Right lobe of liver (tissue), 6 donors: ENCODE measurements around the gene PTPRT. TPM values are rescaled to one million over a fixed set of nuclear protein-coding genes. Genes with fewer than 3 reads are reported as not detected.

ENCODE experiments used
- ATAC-seq, 4 donors: fragments of 200-7000 bp; cut with Tn5 transposase; one replicate each; pipeline ENCODE4 v1.9.1; 2020; ENCODE audit warnings: mild to moderate bottlenecking in 4 of 4, moderate library complexity in 4 of 4
- DNase-seq, 3 donors: peaks; one replicate each; pipeline ENCODE4 v3.0.0-alpha.2; 2020
- H3K27ac ChIP-seq, 3 donors: fragments of 200-600 bp; one replicate each; pipeline ENCODE4 v1.8.0; 2022
- H3K27me3 ChIP-seq, 2 donors: fragments of 200-600 bp; one replicate each; pipeline ENCODE4 v1.8.0; 2022
- H3K36me3 ChIP-seq, 4 donors: fragments of 200-600 bp; sonication (generic) in 1 of 4; one replicate each; pipeline versions ENCODE4 v1.5.1 to v1.8.0; 2017 to 2022; ENCODE audit warnings: control low read depth in 1 of 4
- H3K4me1 ChIP-seq, 4 donors: fragments of 200-600 bp; sonication (generic) in 1 of 4; one replicate each; pipeline versions ENCODE4 v1.5.1 to v1.8.0; 2017 to 2022; ENCODE audit warnings: control low read depth in 1 of 4
- H3K4me3 ChIP-seq, 3 donors: fragments of 200-600 bp; one replicate each; pipeline ENCODE4 v1.8.0; 2022
- H3K9me3 ChIP-seq, 4 donors: fragments of 200-600 bp; sonication (generic) in 1 of 4; one replicate each; pipeline versions ENCODE4 v1.5.1 to v1.8.0; 2017 to 2022; ENCODE audit warnings: control low read depth in 1 of 4
- POLR2A ChIP-seq: fragments of 450-650 bp; IDR thresholded peaks from one replicate; pipeline ENCODE4 v1.6.1; 2017; ENCODE audit warnings: antibody characterized with exemption, mild to moderate bottlenecking
- WGBS: methylation state at CpG from one replicate; pipeline ENCODE4 v1.1.6; 2018; ENCODE audit warnings: low coverage, low lambda C conversion rate; ENCODE audit not compliant: insufficient coverage; ENCODE audit errors: missing lambda C conversion rate; 5-methylcytosine and 5-hydroxymethylcytosine counted together
- intact Hi-C, 2 donors: fragments of 100-400 bp; cut with DNase I; formaldehyde crosslinking; loops; one replicate each; pipeline versions ENCODE4 v1.11.2 to v1.14.1; 2022
- total RNA-seq, 6 experiments: library from RNA; depleted of rRNA in 2 of 6; stranded (reverse); fragments of >200 nt in 2 of 6; fragmentation: NEBNext Ultra II Directional in 3 of 6; extraction: Animal tissue kit (Norgen Biotek cat#: 25700) in 3 of 6; gene quantifications; one replicate each; pipeline versions ENCODE4 v1.1.0 to v1.2.4, GENCODE V29; 2016 to 2023
- TF ChIP-seq, protein P1 (sequence below), 4 donors: fragments of 200-600 bp in 3 of 4; fragments of 450-650 bp in 1 of 4; IDR thresholded peaks; one replicate each; pipeline versions ENCODE4 v1.5.1 to v1.8.0; 2016 to 2022; ENCODE audit warnings: antibody characterized with exemption in 4 of 4, mild to moderate bottlenecking in 2 of 4
- donor health status: DM: no; HTN: yes; CAD: no.
- donor health status: DM: no; HTN: no; CAD: no.
- donor health status: DM: no; HTN: no; CAD: no.
- donor health status: DM: no; HTN: yes; CAD: no.
- donor health status: DM: no; HTN: yes; CAD: no.

Gene PTPRT
- total RNA-seq, 6 experiments from 2014 or later, result 0.18 to 1.0 (median 0.51) TPM

DNA sequence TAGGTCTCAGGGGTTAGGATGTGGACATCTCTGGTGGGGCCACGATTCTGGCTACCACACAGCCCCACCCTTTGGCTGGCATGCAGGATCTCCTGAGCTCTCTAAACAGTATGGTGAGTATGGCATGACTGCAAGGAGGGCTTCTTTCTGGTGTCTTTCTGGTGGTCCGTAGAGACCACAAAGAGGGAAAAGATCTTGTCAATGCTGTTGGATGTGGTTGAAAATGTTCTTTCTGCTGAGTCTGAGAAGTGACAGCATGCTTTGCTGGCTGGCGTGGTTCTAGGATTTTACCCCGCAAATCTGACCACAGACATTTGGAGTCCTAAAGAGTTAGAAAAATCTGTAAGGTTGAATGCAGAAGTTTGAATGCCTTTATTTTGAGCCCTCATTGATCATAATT lies 1096.7 kb downstream of the PTPRT start:
- TF ChIP-seq, protein P1, sequence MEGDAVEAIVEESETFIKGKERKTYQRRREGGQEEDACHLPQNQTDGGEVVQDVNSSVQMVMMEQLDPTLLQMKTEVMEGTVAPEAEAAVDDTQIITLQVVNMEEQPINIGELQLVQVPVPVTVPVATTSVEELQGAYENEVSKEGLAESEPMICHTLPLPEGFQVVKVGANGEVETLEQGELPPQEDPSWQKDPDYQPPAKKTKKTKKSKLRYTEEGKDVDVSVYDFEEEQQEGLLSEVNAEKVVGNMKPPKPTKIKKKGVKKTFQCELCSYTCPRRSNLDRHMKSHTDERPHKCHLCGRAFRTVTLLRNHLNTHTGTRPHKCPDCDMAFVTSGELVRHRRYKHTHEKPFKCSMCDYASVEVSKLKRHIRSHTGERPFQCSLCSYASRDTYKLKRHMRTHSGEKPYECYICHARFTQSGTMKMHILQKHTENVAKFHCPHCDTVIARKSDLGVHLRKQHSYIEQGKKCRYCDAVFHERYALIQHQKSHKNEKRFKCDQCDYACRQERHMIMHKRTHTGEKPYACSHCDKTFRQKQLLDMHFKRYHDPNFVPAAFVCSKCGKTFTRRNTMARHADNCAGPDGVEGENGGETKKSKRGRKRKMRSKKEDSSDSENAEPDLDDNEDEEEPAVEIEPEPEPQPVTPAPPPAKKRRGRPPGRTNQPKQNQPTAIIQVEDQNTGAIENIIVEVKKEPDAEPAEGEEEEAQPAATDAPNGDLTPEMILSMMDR (IDR thresholded peaks at IDR 0.05), result no peak
- TF ChIP-seq POLR2A, result no peak
- no peak overlapping the region for H3K27ac ChIP-seq
- DNase-seq (no peak), ATAC-seq (no peak)
- H3K27me3 ChIP-seq, result no peaks in the 10 kb centered on the region
- H3K4me3 ChIP-seq, result no peak overlapping the region
- no peaks in the 10 kb centered on the region for H3K4me1 ChIP-seq
- H3K9me3 ChIP-seq, result no peaks in the 10 kb centered on the region
- 30% methylated on average over 4 of the region's 4 CpGs for WGBS
- intact Hi-C loops, result no loop called here
- no peaks in the 10 kb centered on the region for H3K36me3 ChIP-seq

DNA sequence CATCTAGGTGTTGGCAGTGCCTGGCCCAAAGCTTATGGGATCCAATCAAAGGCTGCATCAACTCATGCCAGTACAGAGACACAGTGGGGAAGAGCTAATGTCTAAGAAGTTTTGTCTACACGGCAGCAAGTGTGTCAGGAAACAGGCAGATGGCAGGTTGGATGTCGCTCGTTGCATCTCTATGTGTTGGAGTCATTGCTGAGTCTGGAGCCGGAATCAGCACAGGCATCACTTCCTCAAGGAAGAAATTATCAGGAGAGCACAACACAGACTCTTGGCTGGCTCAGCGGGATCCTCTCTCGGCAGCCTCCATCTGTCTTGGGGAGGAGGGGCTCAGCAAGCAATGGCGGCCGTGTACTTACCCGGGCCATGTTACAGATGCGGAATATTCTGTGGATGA lies 1104.3 kb downstream of the PTPRT start:
- TF ChIP-seq, protein P1 (IDR thresholded peaks at IDR 0.05), result no peak
- no peak for TF ChIP-seq POLR2A
- Histone ChIP-seq H3K36me3 (no peaks in the 10 kb centered on the region), H3K27ac (no peak overlapping the region), H3K27me3 (no peaks in the 10 kb centered on the region), H3K4me3 (no peak overlapping the region), H3K4me1 (no peaks in the 10 kb centered on the region), H3K9me3 (no peaks in the 10 kb centered on the region)
- ATAC-seq (no peak), DNase-seq (no peak)
- WGBS, result 53% methylated on average over 3 of the region's 10 CpGs
- intact Hi-C loops, result no loop called here

DNA sequence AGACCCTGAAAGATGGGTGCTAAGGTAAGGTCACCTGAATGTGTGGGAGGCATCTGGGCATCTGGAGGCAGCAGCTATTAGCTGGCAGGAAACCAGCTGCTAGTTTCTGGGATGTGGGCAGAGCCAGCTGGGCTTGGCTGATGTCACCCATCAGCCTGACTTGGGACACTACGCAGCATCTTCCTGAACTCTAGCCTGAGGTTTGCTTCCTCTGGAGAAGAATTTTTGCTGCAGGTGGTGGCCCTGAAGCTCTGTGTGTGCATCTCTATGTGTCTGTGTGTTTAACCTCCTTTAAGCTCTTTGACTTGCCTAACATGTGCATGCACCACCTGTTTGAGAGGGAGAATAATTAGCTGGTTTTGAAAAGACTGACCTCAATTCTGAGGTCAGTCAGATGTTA lies 1106.4 kb downstream of the PTPRT start:
- no peaks in the 10 kb centered on the region for H3K9me3 ChIP-seq
- TF ChIP-seq, protein P1 (IDR thresholded peaks at IDR 0.05), result no peak
- TF ChIP-seq POLR2A, result no peak
- no peak overlapping the region for H3K4me3 ChIP-seq
- H3K27ac ChIP-seq, result no peak overlapping the region
- no peaks in the 10 kb centered on the region for H3K27me3 ChIP-seq
- no peak for DNase-seq
- intact Hi-C loops, result no loop called here
- no peaks in the 10 kb centered on the region for H3K4me1 ChIP-seq
- ATAC-seq, result no peak
- no CpG with 5 or more reads among the region's 1 CpG for WGBS
- H3K36me3 ChIP-seq, result no peaks in the 10 kb centered on the region

DNA sequence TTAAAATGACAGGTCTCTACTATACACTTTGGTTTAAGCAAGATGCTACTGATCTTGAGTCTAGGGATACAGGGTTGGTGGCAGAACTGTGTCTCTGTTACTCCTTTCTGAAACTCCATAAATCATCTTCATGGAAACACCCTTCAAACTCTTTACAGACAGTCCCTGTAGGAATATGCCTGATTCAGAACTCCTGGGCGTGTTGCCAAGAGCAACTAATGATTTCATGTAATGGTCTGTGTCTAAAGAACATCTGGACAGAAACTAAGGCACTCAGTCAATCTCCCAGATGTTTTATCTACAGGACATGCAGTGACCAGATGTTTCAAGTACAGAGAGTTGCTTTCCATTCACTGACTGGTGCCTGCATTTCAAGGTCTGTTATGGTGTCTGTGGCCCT lies 1107.1 kb downstream of the PTPRT start:
- WGBS, result 8% methylated on average over 1 of the region's 1 CpG
- Histone ChIP-seq H3K27ac (no peak overlapping the region), H3K4me1 (no peaks in the 10 kb centered on the region), H3K9me3 (no peaks in the 10 kb centered on the region), H3K27me3 (no peaks in the 10 kb centered on the region), H3K36me3 (no peaks in the 10 kb centered on the region), H3K4me3 (no peak overlapping the region)
- no peak for DNase-seq
- ATAC-seq, result no peak
- TF ChIP-seq, protein P1 (IDR thresholded peaks at IDR 0.05), result no peak
- TF ChIP-seq POLR2A, result no peak
- intact Hi-C loops, result no loop called here

- H3K27me3 ChIP-seq, result no peaks in the 10 kb centered on the region
- 28% methylated on average over 3 of the region's 4 CpGs for WGBS
- H3K27ac ChIP-seq, result no peak overlapping the region
- H3K4me1 ChIP-seq, result no peaks in the 10 kb centered on the region
- intact Hi-C loops, result no loop called here
- H3K9me3 ChIP-seq, result no peaks in the 10 kb centered on the region
- TF ChIP-seq, protein P1 (IDR thresholded peaks at IDR 0.05), result no peak
- no peak for TF ChIP-seq POLR2A
- ATAC-seq (no peak), DNase-seq (no peak)
- no peaks in the 10 kb centered on the region for H3K36me3 ChIP-seq
- no peak overlapping the region for H3K4me3 ChIP-seq
Measured at GRCh38 chr20:42080956-42081355, 1108.8 kb downstream of the PTPRT start.
